H7 (cell line): Measurements from ENCODE around the gene CPLX1. TPM values are rescaled to one million over a fixed set of nuclear protein-coding genes. Genes with fewer than 3 reads are reported as not detected.
"Not testable (repeated sequence)": the region's sequence is repeated elsewhere in the genome, so short reads cannot be mapped to it uniquely, and the experiment has no call there.

ENCODE experiments used
- DNase-seq: peaks from one replicate; pipeline ENCODE4 v3.0.0; 2012
- H3K27me3 ChIP-seq: 2 replicates; pipeline ENCODE4 v1.6.0; 2011; ENCODE audit warnings: mild to moderate bottlenecking, low read length; ENCODE audit not compliant: control insufficient read depth, insufficient read depth
- H3K36me3 ChIP-seq: replicated peaks from 2 replicates; pipeline ENCODE4 v1.5.1; 2011; ENCODE audit warnings: low read length; ENCODE audit not compliant: control insufficient read depth, insufficient read depth
- H3K4me3 ChIP-seq: 2 replicates; pipeline ENCODE4 v1.5.1; 2011; ENCODE audit warnings: low read depth, mild to moderate bottlenecking, control low read depth, low read length, moderate library complexity; ENCODE audit not compliant: insufficient read depth
- total RNA-seq: library from RNA; depleted of rRNA; stranded (reverse); fragments of >200 nt; shearing (Covaris generic); gene quantifications from 2 replicates; pipeline ENCODE4 v1.2.3, GENCODE V29; 2014

CPLX1 gene
- total RNA-seq, 1 experiment from 2014 or later, result 0.62 TPM

DNA sequence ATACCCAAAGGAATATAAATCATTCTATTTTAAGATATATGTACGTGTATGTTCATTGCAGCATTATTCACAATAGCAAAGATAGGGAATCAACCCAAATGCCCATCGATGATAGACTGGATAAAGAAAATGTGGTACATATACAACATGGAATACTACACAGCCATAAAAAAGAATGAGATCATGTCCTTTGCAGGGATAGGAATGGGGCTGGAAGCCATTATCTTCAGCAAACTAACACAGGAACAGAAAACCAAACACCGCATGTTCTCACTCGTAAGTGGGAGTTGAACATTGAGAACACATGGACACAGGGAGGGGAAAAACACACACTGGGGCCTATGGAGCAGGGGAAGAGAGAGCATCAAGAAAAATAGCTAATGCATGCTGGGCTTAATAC is 18.9 kb downstream of the CPLX1 start:
- H3K36me3 ChIP-seq, H3K4me3 ChIP-seq, H3K27me3 ChIP-seq, DNase-seq: not testable (repeated sequence)

DNA sequence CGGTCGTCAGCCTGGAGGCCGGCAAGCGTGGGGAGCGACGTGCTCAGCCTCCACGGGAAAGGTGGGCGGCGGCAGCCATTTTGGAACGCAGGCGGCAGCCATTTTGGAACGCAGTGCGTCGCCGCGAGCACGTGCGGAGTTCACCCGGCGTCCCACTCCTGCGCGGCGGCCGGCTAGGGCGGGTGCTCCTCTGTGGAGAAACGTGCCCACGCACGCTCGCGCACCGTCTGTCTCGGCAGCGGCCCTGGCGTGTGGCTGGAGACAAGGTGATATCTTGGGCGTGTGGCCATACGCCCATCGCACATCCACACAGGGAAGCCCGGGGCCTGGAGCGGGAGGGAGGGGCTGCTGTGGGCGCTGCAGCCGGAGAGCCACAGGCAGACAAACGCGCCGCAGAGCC is 21.1 kb downstream of the CPLX1 start:
- DNase-seq, result no peak
- no peaks in the 10 kb centered on the region for H3K27me3 ChIP-seq
- no peaks in the 10 kb centered on the region for H3K36me3 ChIP-seq
- H3K4me3 ChIP-seq, result no peak overlapping the region

DNA sequence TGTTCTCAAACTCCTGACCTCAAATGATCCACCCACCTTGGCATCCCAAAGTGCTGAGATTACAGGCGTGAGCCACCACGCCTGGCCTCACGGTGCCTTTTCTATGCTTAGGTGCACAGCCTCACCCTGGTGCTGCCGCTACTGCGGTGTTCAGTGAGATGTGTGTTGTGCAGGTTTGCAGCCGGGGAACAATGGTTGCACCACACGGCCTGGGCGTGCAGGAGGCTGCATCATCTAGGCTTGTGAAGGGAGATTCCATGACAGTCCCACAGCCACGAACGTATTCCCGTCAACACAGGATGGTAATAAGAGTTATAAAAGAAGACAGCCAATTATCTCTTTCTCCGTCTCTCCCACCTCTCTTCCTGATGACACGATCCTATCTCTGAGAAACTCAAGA is 22.0 kb downstream of the CPLX1 start:
- Histone ChIP-seq H3K4me3 (no peak overlapping the region), H3K27me3 (no peaks in the 10 kb centered on the region), H3K36me3 (no peaks in the 10 kb centered on the region)
- no peak for DNase-seq

DNA sequence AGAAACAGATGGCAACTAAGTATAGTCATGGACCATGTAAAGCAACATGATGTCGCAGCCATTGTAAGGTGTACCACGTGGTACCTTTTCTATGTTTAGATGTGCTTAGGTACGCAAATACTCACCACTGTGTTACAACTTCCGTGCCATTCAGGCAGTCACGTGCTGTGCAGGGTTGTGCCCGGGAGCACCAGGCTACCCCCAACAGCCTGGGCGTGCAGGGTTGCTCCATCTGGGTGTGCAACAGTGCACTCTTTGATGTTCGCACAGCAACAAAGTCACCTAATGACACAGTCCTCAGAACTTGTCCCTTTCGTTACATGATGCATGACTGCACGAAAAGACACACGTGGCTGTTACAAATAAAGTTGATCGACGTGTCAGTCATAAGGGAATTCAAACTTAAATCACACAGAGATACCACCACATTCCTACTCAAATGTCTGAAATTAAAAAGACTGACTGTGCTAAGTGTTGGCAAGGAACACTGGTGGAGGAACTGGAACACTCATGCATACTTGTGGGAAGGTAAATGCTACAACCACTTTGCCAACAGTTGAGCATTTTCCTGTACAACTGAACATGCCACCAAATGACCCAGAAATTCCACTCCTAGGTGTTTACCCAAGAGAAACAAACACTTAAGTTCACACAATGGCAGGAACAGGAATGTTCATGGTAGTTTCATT is 24.3 kb downstream of the CPLX1 start:
- DNase-seq, result no peak
- Histone ChIP-seq H3K36me3 (no peaks in the 10 kb centered on the region), H3K27me3 (no peaks in the 10 kb centered on the region), H3K4me3 (no peak overlapping the region)

DNA sequence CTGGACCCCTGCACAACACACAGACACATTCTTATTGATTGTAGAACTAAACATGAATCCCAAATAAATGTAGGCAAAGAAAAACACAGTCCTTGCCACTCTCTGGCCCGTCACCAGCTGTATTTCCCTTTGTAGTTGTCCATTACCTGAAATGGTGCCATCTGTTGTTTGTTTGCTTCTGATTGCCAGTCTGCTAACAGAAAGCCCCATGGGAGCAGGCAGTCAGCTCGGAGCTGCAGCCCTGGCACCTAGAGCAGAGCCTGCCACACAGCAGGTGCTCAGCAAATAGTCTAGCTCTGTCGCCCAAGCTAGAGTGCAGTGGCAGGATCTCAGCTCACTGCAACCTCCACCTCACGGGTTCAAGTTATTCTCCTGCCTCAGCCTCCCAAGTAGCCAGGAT is 28.9 kb downstream of the CPLX1 start:
- H3K4me3 ChIP-seq, result no peak overlapping the region
- no peaks in the 10 kb centered on the region for H3K36me3 ChIP-seq
- no peak for DNase-seq
- peaks cover 18% of the 10 kb centered on the region; the same call in 1 of the 2 replicates for H3K27me3 ChIP-seq

DNA sequence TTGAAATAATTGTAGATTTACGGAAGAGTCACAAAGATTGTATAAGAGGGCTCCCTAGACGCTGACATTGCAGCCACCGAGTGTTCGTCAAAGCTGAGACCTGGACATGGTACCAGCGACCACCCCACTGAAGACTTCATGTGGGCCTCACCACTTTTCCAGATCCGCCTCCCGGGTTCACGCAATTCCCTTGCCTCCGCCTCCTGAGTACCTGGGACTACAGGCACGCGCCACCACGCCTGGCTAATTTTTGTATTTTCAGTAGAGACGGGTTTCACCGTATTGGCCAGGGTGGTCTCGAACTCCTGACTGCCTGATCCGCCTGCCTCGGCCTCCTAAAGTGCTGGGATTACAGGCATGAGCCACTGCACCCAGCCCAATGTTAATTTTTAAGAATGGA is 29.7 kb downstream of the CPLX1 start:
- DNase-seq, result no peak
- Histone ChIP-seq H3K36me3 (no peaks in the 10 kb centered on the region), H3K4me3 (no peak overlapping the region), H3K27me3 (peaks cover 18% of the 10 kb centered on the region; the same call in 1 of the 2 replicates)

DNA sequence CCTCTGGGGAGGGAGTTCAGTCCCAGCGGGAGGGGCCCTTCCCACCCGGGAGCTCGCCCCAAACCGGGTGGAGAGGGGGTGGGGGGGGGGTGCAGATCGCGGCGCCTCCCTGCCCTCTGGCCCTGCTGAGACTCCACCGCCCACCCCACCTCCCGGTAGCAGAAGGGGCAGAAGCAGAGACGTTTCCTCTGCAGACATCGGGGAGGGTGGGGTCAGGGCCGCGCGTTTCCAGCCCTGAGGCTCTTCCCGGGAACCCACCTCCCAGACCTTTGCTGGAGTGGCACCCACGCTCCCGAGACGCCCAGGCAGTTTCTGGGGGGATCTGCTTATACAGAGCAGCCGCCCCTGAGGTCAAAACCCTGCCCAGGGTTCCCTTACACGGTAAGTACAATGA is 30.2 kb downstream of the CPLX1 start:
- Histone ChIP-seq H3K4me3 (peak overlapping the region; percentile 24; the same call in 1 of the 2 replicates), H3K27me3 (peaks cover 18% of the 10 kb centered on the region; the same call in 1 of the 2 replicates), H3K36me3 (no peaks in the 10 kb centered on the region)
- peak; percentile 82 for DNase-seq

DNA sequence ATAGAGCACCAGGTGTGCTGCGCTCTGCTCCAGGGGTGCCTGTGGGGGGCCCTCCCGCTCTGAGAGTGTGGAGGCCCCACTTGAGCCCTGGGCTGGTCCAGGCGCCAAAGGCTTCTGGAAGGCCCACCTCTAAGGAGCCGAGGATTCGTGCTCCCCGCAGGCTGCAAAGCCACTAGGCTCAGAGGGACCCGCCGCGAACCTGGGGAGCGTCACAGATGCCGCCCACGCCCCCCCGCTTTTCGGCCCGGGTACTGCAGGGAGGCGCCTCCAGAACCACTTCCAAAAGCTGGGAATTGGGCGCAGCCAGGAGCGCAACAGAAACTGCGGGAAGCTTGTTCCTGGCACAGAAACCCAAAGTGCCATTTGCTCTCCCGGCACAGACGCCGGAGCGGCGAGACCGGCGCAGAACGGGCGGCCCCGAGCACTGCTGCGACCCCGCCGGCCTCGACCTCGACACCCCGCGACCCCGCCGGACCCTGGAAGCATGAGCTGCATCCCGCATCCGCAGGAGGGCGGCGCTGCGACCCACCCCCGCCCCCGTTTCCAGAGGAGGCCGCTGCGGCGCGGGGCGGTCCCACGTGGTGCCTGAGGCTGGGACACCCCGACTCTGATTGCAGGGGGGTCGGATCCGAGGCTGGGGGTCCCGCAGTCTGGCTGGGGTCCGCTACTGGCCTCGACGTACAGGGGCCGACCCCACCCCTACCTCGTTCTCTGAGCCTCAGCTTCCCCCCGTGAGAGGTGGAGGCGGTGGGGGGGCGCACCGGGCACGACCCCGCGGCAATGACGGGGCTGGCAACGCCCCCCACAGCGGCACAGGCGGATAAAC is 30.8 kb downstream of the CPLX1 start:
- Histone ChIP-seq H3K36me3 (no peaks in the 10 kb centered on the region), H3K27me3 (peaks cover 18% of the 10 kb centered on the region; the same call in 1 of the 2 replicates), H3K4me3 (peak overlapping the region; percentile 24; the same call in 1 of the 2 replicates)
- DNase-seq, result peak; percentile 81

DNA sequence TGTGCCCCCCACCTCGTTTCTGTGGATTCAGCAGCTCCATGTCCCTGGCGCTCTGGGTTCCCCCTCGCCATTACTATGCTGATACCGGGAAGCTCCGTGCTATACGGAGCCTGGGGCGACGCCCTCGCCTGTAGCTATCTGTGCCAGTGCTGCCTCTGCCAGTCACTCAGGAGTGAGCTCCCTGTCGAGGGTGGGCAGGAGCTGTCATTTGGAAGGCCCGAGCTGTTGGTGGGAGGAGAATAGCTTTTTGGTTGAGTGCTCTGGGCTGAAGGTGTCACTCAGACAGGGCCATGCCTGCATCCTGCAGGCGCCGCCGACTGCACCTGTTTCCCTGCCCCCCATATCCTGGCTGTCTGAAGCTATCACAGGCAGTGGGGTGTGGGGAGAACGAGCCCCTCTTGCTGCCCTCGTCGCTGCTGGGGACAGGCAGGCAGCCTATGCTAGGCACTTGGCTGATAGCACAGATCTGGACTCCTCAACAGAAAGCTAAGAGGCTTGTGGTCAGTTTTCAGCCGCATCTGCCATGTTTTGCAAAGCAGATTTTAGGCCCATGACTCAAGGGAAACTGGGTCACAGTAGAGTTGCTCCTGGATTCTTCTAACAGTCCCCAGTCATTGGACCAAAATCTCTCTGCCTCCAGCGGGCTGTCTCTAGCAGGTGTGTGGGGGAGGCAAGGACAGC is 31.8 kb downstream of the CPLX1 start:
- peaks cover 18% of the 10 kb centered on the region; the same call in 1 of the 2 replicates for H3K27me3 ChIP-seq
- H3K36me3 ChIP-seq, result no peaks in the 10 kb centered on the region
- peak; percentile 50 for DNase-seq
- H3K4me3 ChIP-seq, result no peak overlapping the region

DNA sequence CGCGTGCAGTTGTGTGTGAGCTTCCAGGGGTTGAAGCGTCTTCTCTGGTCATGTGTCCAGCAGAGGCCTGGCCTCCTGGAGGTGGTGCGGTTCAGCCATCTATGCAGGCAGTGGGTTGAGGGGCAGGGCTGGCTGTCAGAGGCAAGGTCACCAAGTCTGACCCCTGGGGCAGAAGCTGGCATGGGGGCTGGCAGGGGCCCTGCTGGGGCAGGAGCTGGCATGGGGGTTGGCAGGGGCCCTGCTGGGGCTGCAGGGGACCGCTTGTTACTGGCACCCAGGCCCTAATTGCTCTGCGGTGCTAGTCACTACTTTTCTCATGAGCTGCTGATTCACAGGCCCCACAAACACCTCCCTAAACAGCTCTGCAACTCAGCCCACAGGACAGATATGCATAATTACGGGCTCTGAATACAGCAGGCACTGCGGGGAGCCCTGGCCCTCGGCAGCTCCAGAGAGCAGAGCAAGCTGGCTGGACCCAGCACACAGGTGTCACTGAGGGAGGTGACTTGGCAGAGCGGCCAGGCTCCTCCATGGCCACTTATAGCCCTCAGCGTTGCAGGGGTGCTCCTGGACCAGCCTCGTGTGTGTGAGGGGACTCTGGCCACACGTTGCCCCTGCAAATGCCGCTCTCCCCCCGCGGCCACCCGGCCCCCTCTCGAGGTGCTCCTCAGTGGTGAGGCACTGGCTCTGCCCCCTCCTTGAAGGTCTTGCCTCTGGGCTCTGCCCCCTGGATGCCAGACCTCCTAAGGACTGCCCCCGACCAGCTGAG is 32.7 kb downstream of the CPLX1 start:
- peak; percentile 69 for DNase-seq
- H3K27me3 ChIP-seq, result peaks cover 18% of the 10 kb centered on the region; the same call in 1 of the 2 replicates
- no peak overlapping the region for H3K4me3 ChIP-seq
- no peaks in the 10 kb centered on the region for H3K36me3 ChIP-seq

DNA sequence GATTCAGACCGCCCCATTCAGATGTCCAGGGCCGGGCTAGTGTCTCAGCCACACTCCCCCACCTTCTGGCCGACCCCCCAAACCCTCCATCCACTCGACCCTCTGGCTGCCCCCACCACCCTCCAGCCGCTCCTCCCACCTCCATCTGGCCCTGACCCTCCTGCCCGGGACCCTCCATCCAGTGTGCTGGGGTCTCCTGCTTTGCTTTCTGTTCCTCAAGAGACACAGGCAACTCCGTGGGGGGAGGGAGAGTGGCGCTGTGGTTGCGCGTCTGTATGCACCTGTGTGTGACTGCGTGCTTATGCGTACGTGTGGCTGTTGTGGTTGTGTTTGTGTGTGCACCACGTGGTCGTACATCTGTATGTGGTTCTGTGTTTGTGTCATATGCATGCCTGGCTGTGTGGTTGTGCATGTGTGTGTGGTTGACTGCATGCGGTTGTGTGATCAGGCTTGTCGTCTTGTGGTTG is 33.3 kb downstream of the CPLX1 start:
- no peaks in the 10 kb centered on the region for H3K36me3 ChIP-seq
- DNase-seq, result no peak
- H3K27me3 ChIP-seq, result peaks cover 18% of the 10 kb centered on the region; the same call in 1 of the 2 replicates
- no peak overlapping the region for H3K4me3 ChIP-seq

DNA sequence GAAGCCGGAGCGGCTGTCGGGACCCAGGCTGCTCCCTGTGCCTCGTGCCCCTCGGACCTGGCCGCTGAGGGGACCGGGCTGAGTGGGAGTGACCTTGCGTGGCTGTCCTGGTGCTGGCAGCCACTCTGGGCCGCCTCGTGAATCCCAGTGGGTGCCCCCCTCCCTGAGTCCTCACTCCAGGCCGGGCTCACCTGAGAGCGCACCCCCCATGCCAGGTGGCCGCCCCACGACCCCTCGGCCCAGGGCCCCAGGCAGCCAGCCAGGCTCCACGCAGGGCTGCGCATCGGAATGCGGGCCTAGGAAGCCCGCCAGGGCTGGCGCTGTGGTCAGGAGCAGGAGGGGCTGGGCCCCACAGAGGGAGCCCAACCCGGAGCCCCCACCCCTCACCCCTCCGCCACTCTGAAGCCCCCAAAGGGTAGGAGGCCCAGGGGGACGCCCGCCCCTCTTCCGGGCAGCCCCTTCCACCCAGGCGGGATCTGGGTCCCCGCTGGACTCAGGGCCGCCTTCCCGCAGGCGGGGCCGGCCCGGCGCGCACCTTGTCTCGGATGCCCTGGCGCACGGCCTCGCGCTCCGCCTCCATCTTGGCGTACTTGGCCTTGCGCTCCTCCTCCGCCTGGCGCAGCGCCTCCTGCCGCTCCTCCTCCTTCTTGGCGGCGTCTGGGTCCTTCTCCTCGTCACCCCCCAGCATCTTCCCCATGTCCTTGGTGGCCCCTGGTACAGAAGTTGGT is 33.9 kb downstream of the CPLX1 start:
- H3K36me3 ChIP-seq, result no peaks in the 10 kb centered on the region
- peaks cover 18% of the 10 kb centered on the region; the same call in 1 of the 2 replicates for H3K27me3 ChIP-seq
- no peak overlapping the region for H3K4me3 ChIP-seq
- DNase-seq, result peak; percentile 81

DNA sequence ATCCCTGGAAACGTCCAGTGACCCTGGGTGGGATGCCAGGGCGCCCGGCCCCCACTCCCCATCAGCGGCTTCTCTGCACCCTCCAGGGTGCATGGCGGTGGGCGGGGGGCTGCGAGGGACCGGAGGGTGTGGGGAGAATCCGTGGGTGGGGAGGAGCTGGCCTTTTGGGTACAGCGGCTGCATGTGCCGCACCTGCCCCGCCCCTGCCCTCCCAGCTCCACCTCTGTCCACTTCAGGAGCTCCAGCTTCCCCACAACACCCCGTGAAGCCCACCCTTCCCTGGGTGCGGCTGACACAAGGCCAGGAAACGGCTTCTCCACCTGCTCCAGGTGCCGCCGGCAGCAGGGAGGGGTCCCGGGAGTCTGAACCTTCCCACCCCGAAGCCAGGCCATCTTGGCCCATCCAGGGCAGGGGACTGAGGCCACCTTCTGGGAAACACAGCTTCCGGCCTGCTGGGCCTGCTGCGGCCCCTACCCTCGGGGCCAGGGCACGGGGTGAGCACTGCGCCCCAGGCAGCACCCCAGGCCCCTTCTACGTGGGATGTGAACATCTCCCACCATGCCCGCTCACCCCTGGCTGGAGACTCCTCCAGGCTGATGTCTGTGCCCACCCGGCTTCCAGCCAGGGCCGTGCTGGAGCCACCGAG is 34.6 kb downstream of the CPLX1 start:
- Histone ChIP-seq H3K4me3 (no peak overlapping the region), H3K36me3 (no peaks in the 10 kb centered on the region), H3K27me3 (peaks cover 20% of the 10 kb centered on the region; the same call in 1 of the 2 replicates)
- DNase-seq, result peak; percentile 43
